ENCODE data around the gene KLHDC4. TPM values are rescaled to one million over a fixed set of nuclear protein-coding genes. Genes with fewer than 3 reads are reported as not detected.

KLHDC4 gene
- polyA plus RNA-seq, 3 donors: 11.2 to 26.4 (median 12.6) TPM

GRCh38 chr16:87710887-87711286 is 54.9 kb downstream of the KLHDC4 start:
- intact Hi-C loops (cut with micrococcal nuclease): no loop called here
- Histone ChIP-seq H3K9ac (ENCODE audit: insufficient read depth, low read length, poor library complexity, severe bottlenecking) (no peak overlapping the region), H4K20me1 (ENCODE audit: insufficient read depth, low read length) (no peaks in the 10 kb centered on the region), H3K4me3 (replicated peaks in 1 of 3; ENCODE audit: low read depth in 2 of 3, low read length in 3 of 3) (no peak overlapping the region), H3K27ac (ENCODE audit: low read depth in 1 of 2, low read length in 2 of 2) (no peak overlapping the region), H3K36me3 (replicated peaks in 1 of 2; ENCODE audit: control insufficient read depth in 1 of 2, insufficient read depth in 2 of 2, low read length in 2 of 2) (peaks cover 65 to 89% of the 10 kb centered on the region in 2 donors), H3K4me2 (replicated peaks; ENCODE audit: extremely low read depth, low read length, poor library complexity, severe bottlenecking) (no peak overlapping the region), H2AFZ (ENCODE audit: insufficient read depth, low read depth, low read length, poor library complexity, severe bottlenecking) (no peak overlapping the region), H3K79me2 (ENCODE audit: insufficient read depth, low read length) (no peaks in the 10 kb centered on the region), H3K9me3 (replicated peaks in 1 of 2; ENCODE audit: control insufficient read depth in 1 of 2, insufficient read depth in 1 of 2, low read length in 2 of 2) (no peaks in the 10 kb centered on the region), H3K4me1 (ENCODE audit: control insufficient read depth in 1 of 2, insufficient read depth in 2 of 2, low read length in 2 of 2) (no peaks in the 10 kb centered on the region), H3K27me3 (ENCODE audit: control insufficient read depth in 2 of 2, insufficient read depth in 2 of 2, low read length in 2 of 2) (no peaks in the 10 kb centered on the region)
- 96% methylated on average over 12 of the region's 12 CpGs for WGBS (ENCODE audit: insufficient coverage)
- H3K4me3 Mint-ChIP-seq: no peak overlapping the region
- H3K36me3 Mint-ChIP-seq: peaks cover 62 to 83% of the 10 kb centered on the region in 2 donors
- no peak overlapping the region for H3K27ac Mint-ChIP-seq
- no peak for TF ChIP-seq CTCF (IDR thresholded peaks at IDR 0.05)
- peaks cover 6% of the 10 kb centered on the region for H3K4me1 Mint-ChIP-seq
- peaks cover 0 to 3% (median 2%) of the 10 kb centered on the region in 3 donors for H3K27me3 Mint-ChIP-seq (ENCODE audit: low read depth in 3 of 3)
- H3K9me3 Mint-ChIP-seq: peaks cover 0 to 3% (median 0%) of the 10 kb centered on the region in 7 donors
- no peak for DNase-seq

GRCh38 chr16:87709677-87710076 is 56.1 kb downstream of the KLHDC4 start:
- Mint-ChIP-seq H3K9me3 (no peaks in the 10 kb centered on the region), H3K4me3 (no peak overlapping the region), H3K36me3 (peaks cover 55 to 84% of the 10 kb centered on the region in 2 donors), H3K27me3 (ENCODE audit: low read depth in 3 of 3) (peaks cover 0 to 3% (median 2%) of the 10 kb centered on the region in 3 donors), H3K27ac (no peak overlapping the region), H3K4me1 (peaks cover 6% of the 10 kb centered on the region)
- no peaks in the 10 kb centered on the region for H3K79me2 ChIP-seq (ENCODE audit: insufficient read depth, low read length)
- no peak for DNase-seq
- TF ChIP-seq CTCF (IDR thresholded peaks at IDR 0.05): no peak
- no peak overlapping the region for H3K9ac ChIP-seq (ENCODE audit: insufficient read depth, low read length, poor library complexity, severe bottlenecking)
- intact Hi-C loops (cut with micrococcal nuclease): no loop called here
- WGBS (ENCODE audit: insufficient coverage): over 99% methylated on average over 12 of the region's 12 CpGs
- H4K20me1 ChIP-seq (ENCODE audit: insufficient read depth, low read length): no peaks in the 10 kb centered on the region
- no peak overlapping the region for H2AFZ ChIP-seq (ENCODE audit: insufficient read depth, low read depth, low read length, poor library complexity, severe bottlenecking)
- no peak overlapping the region for H3K4me3 ChIP-seq (replicated peaks in 1 of 3; ENCODE audit: low read depth in 2 of 3, low read length in 3 of 3)
- H3K27ac ChIP-seq (ENCODE audit: low read depth in 1 of 2, low read length in 2 of 2): no peak overlapping the region
- peaks cover 55 to 83% of the 10 kb centered on the region in 2 donors for H3K36me3 ChIP-seq (replicated peaks in 1 of 2; ENCODE audit: control insufficient read depth in 1 of 2, insufficient read depth in 2 of 2, low read length in 2 of 2)
- no peaks in the 10 kb centered on the region for H3K9me3 ChIP-seq (replicated peaks in 1 of 2; ENCODE audit: control insufficient read depth in 1 of 2, insufficient read depth in 1 of 2, low read length in 2 of 2)
- H3K4me1 ChIP-seq (ENCODE audit: control insufficient read depth in 1 of 2, insufficient read depth in 2 of 2, low read length in 2 of 2): no peaks in the 10 kb centered on the region
- no peaks in the 10 kb centered on the region for H3K27me3 ChIP-seq (ENCODE audit: control insufficient read depth in 2 of 2, insufficient read depth in 2 of 2, low read length in 2 of 2)
- no peak overlapping the region for H3K4me2 ChIP-seq (replicated peaks; ENCODE audit: extremely low read depth, low read length, poor library complexity, severe bottlenecking)

Measured in CD14-positive monocyte (primary cell).